Stimulated activated CD4-positive, alpha-beta T cell treated with anti-CD3 and anti-CD28 coated beads, Interleukin-2, amount 100 ng/mL, for 48 hours (primary cell): ENCODE results near the gene ZNF75A.

ENCODE experiments used
- DNase-seq, 2 donors: peaks; one replicate each; pipeline ENCODE4 v3.0.0-alpha.2; 2020

The ZNF75A gene

GRCh38 chr16:3289998-3290673 lies 15.2 kb upstream of the ZNF75A start:
- no peak for DNase-seq

DNA sequence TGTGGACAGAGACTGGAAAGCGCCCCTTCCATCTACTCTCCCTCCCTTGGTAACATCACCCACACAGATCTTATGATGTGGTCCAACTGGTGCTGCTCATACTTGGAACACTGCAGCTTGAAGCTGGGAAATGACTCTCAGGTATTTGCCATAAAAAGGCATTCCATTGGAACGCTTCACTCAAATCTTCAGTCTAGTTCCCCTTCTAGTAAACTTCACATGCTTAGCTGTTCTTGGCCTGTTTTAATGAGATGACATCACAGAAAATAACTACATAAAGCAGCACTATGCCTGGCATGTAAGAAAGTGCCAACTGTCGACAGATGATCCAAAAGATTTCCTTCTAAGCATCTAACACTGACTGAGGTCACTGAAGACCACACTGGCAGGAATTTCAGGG lies 12.7 kb upstream of the ZNF75A start:
- DNase-seq, result no peak

DNA sequence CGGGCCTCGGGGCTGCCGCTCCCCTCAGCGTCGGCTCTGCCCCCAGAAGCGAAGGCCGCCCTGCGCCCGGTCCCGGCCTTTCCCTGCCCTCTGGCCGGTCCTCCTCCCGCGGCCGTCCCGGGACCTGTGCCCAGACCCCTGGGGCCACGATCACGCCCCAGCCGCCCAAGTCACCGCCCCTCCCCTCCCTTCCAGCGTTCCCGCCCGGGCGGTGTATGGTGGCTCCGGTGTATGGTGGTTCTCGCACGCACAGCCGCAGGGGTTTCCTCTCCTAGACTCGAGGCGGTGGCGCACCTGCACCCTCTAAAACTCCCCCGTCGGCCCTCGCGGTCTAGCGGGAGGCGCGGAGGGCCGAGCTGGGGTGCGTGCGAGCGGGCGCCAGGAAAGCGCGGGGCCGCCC lies 10.1 kb upstream of the ZNF75A start:
- DNase-seq, result no peak

- DNase-seq, result no peak
These were observed 9.5 kb upstream of the ZNF75A start for GRCh38 chr16:3295783-3296182.

- no peak for DNase-seq
These were observed 927 bp upstream of the ZNF75A start for GRCh38 chr16:3304370-3304769.

DNA sequence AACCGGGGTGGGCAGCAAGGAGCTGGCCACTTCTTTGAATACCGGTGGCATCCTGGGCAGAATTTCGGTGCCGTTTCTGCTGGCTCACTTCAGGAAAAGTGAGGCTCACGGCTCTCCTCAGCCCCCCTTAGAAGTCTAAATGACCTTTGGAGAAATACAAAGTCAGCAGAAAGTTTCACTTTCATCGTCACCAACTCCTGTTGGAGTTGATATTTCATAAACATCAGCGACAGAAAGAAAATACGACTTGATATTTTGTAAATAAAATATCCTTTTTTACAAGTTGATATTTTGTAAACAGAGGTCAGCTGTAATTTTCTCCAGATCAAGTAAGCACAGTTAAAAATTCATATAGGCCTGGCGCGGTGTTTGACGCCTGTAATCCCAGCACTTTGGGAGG lies 781 bp downstream of the ZNF75A start:
- DNase-seq, result no peak

DNA sequence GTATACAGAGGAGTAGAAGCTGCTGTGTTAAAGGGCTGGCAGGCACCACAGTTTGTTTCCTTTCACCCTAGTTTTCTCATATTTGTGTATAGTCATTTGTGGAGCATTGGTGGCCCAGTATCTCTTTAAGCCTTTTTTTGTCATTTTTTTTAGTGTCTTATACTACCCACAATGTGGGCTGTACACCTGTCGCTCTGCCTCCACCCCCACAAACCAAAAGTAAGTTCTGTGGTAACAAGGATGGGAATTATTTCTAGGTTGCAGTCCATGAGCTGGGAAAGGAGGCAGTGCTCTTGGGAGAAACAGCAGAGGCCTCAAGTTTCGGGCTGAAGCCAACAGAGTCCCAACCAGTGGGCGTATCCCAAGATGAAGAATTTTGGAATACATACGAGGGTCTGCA lies 6.2 kb downstream of the ZNF75A start:
- DNase-seq, result no peak

DNA sequence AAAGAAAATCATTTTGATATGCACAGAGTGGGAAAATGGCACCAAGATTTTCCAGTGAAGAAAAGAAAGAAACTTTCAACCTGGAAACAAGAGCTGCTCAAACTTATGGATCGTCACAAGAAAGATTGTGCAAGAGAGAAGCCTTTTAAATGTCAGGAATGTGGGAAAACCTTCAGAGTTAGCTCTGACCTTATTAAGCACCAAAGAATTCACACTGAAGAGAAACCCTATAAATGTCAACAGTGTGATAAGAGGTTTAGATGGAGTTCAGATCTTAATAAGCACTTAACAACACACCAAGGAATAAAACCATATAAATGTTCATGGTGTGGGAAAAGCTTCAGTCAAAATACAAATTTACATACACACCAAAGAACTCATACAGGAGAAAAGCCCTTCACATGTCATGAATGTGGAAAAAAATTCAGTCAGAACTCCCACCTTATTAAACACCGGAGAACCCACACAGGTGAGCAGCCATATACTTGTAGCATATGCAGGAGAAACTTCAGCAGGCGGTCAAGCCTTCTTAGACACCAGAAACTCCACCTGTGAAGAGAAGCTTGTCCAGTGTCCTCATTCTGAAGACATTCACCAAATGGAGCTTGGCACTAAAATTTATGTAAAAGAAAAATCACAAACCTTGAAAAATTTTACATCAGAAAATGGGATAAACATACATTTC lies 12.2 kb downstream of the ZNF75A start:
- DNase-seq, result no peak

- no peak for DNase-seq
These were observed 16.5 kb downstream of the ZNF75A start for GRCh38 chr16:3321816-3322215.

- DNase-seq, result no peak
These were observed 22.2 kb downstream of the ZNF75A start for GRCh38 chr16:3327514-3327913.

DNA sequence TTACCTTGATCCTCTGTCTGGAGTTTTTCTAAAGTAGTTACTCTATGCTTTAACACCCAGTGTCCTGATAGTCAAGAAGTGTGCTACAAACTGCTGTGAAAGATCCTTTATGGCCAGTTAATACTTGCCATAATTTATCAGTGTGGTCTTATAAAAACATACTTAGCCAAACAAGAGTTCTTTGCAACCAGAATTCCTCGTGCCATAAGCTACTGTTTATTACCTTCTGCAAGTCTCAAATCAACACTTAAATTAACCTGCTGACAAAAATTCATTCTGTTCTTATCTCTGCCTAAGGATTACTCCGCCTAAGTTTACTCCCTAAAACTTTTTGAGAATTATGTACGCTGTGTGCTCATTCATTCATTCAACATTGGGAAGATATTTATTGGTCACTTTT lies 22.8 kb downstream of the ZNF75A start:
- DNase-seq, result no peak

DNA sequence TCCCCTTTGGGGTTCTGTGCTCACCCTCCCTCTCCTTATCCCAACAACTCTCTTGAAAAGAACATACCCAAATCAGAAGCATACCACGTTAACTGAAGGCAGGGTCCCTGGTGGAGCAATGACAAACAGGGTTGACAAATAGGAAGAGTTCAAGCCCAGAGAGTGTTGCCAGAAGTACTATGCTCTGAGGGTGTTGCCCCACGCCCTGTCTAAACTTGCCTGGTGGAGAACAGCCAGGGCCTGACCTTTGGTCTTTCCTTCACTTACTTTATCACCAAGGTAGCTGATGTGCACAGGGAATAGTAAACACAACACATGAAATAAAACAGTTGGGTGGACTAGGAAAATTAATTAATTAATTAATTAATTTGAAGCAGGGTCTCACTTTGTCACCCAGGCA lies 23.3 kb downstream of the ZNF75A start:
- no peak for DNase-seq

DNA sequence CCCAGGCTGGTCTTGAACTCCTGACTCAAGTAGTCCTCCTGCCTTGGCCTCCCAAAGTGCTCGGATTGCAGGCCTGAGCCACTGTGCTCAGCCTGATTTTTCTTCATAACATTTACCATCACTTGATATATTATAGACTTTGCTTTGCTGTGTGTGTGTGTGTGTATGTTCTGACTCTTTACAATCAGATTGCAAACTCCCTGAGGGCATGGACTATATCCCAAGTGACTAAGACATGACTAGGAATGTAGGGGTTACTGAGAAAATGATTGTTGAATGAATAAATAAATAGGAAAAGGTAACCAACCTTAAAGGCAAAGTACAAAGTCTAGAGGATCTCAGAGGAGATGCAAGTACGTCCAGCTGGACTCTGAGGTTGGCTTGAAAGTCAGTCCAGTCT lies 40.7 kb downstream of the ZNF75A start:
- no peak for DNase-seq

DNA sequence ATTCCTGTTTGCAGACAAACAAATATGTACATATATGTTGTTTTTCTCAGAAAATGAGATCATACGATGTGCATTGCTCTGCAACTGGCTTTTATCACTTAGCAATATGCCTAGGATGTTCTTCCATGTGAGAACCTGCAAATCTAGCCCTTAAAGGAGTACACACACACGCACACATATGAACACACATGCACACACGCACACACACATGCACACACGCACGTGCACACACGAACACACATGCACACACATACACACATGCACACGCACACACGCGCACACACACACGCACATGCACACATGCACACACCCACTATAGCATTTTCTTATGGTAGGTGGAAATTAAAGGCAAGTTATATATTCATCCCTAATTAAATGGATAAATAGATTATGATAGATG lies 42.3 kb downstream of the ZNF75A start:
- no peak for DNase-seq

GRCh38 chr16:3348547-3349167 lies 43.4 kb downstream of the ZNF75A start:
- DNase-seq, result no peak

DNA sequence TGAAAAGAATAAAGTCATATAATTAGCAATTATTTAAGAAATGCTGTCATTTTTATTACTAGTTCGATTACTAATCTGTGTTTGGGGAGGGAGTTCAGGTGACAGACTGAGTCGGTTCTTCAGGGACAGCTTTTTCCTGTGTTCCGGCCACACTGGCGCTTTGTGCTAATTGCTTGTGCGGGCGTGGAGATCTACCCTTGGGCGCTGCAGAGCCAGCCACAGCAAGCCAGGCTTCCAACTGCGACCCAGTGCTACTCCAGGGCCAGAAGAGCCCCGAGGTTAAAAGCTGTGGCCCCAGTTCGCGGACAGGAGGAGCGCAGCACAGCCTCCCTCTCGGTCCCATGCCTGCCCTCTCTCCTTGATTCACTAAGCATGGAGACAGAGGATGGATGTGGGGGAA lies 43.9 kb downstream of the ZNF75A start:
- DNase-seq, result no peak

DNA sequence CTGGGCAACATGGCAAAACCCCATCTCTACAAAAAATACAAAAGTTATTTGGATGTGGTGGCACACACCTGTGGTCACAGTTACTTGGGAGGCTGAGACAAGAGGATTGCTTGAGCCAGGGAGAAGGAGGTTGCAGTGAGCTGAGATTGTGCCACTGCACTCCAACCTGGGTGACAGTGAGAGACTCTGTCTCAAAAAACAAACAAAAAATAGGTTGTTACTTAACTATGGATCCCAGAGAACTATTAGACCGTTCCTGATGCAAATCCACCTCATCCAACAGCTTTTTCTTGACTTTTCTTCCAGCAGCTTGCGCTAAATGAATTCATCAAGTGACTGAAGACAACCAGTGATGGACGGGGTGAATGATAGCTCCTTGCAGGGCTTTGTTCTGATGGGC lies 50.3 kb downstream of the ZNF75A start, which contains the start of gene OR2C1:
OR2C1 (plus strand) TSS at position 301 of the 400 bp plus-strand sequence; CDS start at position 353, 52 bp downstream.
- no peak for DNase-seq

DNA sequence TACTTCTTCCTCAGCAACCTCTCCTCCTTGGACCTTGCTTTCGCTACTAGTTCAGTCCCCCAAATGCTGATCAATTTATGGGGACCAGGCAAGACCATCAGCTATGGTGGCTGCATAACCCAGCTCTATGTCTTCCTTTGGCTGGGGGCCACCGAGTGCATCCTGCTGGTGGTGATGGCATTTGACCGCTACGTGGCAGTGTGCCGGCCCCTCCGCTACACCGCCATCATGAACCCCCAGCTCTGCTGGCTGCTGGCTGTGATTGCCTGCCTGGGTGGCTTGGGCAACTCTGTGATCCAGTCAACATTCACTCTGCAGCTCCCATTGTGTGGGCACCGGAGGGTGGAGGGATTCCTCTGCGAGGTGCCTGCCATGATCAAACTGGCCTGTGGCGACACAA lies 50.8 kb downstream of the ZNF75A start:
- no peak for DNase-seq

DNA sequence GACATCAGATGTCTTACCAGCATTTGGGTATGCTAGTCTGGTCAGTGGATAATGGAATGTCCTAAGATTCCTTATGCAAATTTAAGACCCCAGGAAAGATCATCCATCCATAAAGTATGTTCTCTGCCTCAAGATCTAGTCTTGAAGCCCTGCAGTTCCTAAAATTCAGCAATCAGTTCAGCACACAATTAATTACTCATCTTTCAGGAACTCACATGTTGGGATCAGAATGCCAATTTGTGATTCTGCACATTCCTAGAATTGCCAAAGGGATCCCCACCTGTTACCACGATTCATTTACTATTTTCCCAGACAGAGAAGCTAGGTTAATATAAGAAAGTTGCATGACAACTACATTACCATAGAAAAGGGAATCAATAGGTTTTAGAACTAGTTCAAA lies 53.6 kb downstream of the ZNF75A start:
- DNase-seq, result no peak

GRCh38 chr16:3362931-3363330 lies 57.6 kb downstream of the ZNF75A start:
- DNase-seq, result no peak

- DNase-seq, result no peak
These were observed 58.5 kb downstream of the ZNF75A start for GRCh38 chr16:3363793-3364192.

DNA sequence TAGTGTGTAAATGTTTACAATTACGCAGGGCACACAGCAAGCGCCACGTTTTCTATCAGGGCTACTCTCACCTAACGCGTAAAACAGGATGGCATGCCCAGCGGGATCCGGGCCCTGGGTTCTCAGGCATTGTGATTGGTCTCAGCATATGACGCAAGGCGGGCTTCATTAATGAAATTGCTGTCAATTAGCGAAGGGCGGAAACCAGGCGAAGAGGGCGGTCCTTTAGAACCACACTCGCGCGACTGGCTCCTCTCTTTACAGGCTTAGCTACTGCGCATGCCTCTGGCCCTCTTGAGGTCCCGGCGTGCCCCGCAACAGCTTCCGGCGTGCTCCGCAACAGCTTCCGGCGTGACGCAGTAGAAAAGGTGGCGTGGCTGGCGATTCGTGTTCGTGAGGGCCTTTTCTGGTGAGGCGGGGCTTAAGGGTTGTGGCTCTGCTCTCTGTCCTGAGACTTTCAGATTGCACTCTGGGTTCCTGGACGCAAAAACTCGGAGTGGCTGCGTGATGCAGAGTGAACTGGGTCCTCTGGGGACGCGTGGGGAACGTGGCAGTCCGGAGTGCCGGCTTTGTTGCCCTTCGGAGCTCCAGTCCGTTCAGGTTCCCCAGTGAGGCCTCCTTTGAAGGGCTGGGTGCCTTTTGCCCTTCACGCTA lies 59.6 kb downstream of the ZNF75A start:
- peak; percentile 71 to 73 for DNase-seq
